Neural progenitor cell (in vitro differentiated cells): ENCODE results near the gene SMIM45.

ENCODE experiments used
- EZH2 ChIP-seq: fragments of 200-600 bp; sonication (generic); IDR thresholded peaks from 2 replicates; pipeline ENCODE4 v1.6.1; 2017; ENCODE audit warnings: antibody characterized with exemption, mild to moderate bottlenecking, moderate library complexity
- EZH2phosphoT487 ChIP-seq: fragments of 200-600 bp; sonication (generic); IDR thresholded peaks from 2 replicates; pipeline ENCODE4 v1.6.1; 2017; ENCODE audit warnings: antibody characterized with exemption
- TF ChIP-seq, protein P1 (sequence below): fragments of 200-600 bp; sonication (generic); IDR thresholded peaks from 2 replicates; pipeline ENCODE4 v1.5.1; 2017; ENCODE audit warnings: antibody characterized with exemption, mild to moderate bottlenecking

DNA sequence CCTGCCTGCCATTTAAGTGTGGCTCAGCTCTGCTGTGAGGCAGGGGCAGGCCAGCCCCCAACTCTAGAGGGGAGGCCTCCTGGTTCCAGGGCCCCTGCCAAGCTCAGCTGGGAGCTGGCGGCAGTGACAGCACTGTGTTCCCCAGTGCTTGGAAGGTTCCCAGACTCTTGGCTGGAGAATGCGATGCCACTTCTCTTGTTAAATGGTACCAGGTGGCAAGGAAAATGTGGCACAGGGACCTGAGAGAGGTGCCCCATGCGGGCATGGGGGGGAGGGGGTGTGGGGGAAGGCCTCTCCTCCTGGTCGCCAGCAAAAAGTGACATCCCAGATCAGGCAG lies 17.0 kb upstream of the SMIM45 start:
- TF ChIP-seq, protein P1, sequence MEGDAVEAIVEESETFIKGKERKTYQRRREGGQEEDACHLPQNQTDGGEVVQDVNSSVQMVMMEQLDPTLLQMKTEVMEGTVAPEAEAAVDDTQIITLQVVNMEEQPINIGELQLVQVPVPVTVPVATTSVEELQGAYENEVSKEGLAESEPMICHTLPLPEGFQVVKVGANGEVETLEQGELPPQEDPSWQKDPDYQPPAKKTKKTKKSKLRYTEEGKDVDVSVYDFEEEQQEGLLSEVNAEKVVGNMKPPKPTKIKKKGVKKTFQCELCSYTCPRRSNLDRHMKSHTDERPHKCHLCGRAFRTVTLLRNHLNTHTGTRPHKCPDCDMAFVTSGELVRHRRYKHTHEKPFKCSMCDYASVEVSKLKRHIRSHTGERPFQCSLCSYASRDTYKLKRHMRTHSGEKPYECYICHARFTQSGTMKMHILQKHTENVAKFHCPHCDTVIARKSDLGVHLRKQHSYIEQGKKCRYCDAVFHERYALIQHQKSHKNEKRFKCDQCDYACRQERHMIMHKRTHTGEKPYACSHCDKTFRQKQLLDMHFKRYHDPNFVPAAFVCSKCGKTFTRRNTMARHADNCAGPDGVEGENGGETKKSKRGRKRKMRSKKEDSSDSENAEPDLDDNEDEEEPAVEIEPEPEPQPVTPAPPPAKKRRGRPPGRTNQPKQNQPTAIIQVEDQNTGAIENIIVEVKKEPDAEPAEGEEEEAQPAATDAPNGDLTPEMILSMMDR = no peak
- TF ChIP-seq EZH2phosphoT487 (no peak), EZH2 (no peak)
